A549 (cell line): ENCODE data around the gene TRMT44.

Experiments
- BHLHE40 ChIP-seq: IDR thresholded peaks from 2 replicates; pipeline ENCODE4 v1.6.1; 2012; ENCODE audit warnings: low read depth, low read length, inconsistent platforms
- CBX8 ChIP-seq: fragments of 200-600 bp; sonication (generic); IDR thresholded peaks from 2 replicates; pipeline ENCODE4 v1.6.1; 2016
- CHD2 ChIP-seq: fragments of 150-350 bp; IDR thresholded peaks from 2 replicates; pipeline ENCODE4 v1.6.1; 2014; ENCODE audit warnings: low read length; ENCODE audit not compliant: partially characterized antibody
- CTCF ChIP-seq: fragments of >200 bp; sonication (Bioruptor Twin); formaldehyde crosslinking; IDR thresholded peaks from 3 replicates; pipeline ENCODE4 v1.5.1; 2016
- HMGXB4 ChIP-seq: fragments of 250-450 bp; sonication (Bioruptor Pico); IDR thresholded peaks from 2 replicates; pipeline ENCODE4 v1.5.0; 2021; ENCODE audit warnings: mild to moderate bottlenecking, moderate library complexity, borderline replicate concordance
- HOXB5 ChIP-seq: fragments of 250-450 bp; sonication (Bioruptor Pico); IDR thresholded peaks from 2 replicates; pipeline ENCODE4 v1.5.0; 2020; ENCODE audit warnings: mild to moderate bottlenecking, moderate library complexity
- POLR2A ChIP-seq: IDR thresholded peaks from 2 replicates; pipeline ENCODE4 v1.6.1; 2012; ENCODE audit warnings: mild to moderate bottlenecking, low read length
- RCOR1 ChIP-seq: fragments of 150-350 bp; IDR thresholded peaks from 2 replicates; pipeline ENCODE4 v1.6.1; 2014; ENCODE audit warnings: antibody characterized with exemption, low read length, low read depth
- RNF2 ChIP-seq: fragments of 200-600 bp; sonication (generic); IDR thresholded peaks from 2 replicates; pipeline ENCODE4 v1.6.1; 2016; ENCODE audit warnings: low read depth, mild to moderate bottlenecking, antibody characterized with exemption, moderate library complexity, borderline replicate concordance
- SREBF2 ChIP-seq: fragments of 450-650 bp; IDR thresholded peaks from 2 replicates; pipeline ENCODE4 v1.6.1; 2014; ENCODE audit warnings: mild to moderate bottlenecking, moderate library complexity

GRCh38 chr4:8403976-8404375, 36.6 kb upstream of the TRMT44 start:
- no peak for TF ChIP-seq CTCF
- TF ChIP-seq CHD2: no peak
- no peak for TF ChIP-seq POLR2A
- no peak for TF ChIP-seq SREBF2
- no peak for TF ChIP-seq HMGXB4 (CRISPR knock-in tag)
- no peak for TF ChIP-seq CBX8
- TF ChIP-seq RCOR1: no peak
- no peak for TF ChIP-seq RNF2
- no peak for TF ChIP-seq BHLHE40
- TF ChIP-seq HOXB5 (CRISPR knock-in tag): no peak
